ENCODE data around the gene ACADL. TPM values are rescaled to one million over a fixed set of nuclear protein-coding genes. Genes with fewer than 3 reads are reported as not detected.

Gene ACADL
- total and polyA plus RNA-seq, 9 donors, result 4.5 to 39.0 (median 10.5) TPM

- peaks cover 1% of the 10 kb centered on the region for H3K4me1 ChIP-seq (ENCODE audit: insufficient read depth)
- no peak for TF ChIP-seq CTCF (IDR thresholded peaks at IDR 0.05)
- TF ChIP-seq EP300 (IDR thresholded peaks at IDR 0.05), result no peak
- no peak for TF ChIP-seq POLR2A (IDR thresholded peaks at IDR 0.05)
- 3 to 8% (median 3%) methylated on average over 6 of the region's 6 CpGs for WGBS, 3 donors
- peak overlapping the region; percentile 98 to 100 for H3K27ac ChIP-seq
- H3K27me3 ChIP-seq, result no peaks in the 10 kb centered on the region
- no peaks in the 10 kb centered on the region for H3K36me3 ChIP-seq
- peak overlapping the region; percentile 95 for H3K4me3 ChIP-seq
- no peaks in the 10 kb centered on the region for H3K9me3 ChIP-seq
- intact Hi-C loops (cut with DNase I), result no loop called here
- DNase-seq, result peak in 1 of 5 donors; percentile 18
Measured at GRCh38 chr2:210169516-210170195, 55.6 kb downstream of the ACADL start.

GRCh38 chr2:210167227-210167626, 58.0 kb downstream of the ACADL start:
- intact Hi-C loops (cut with DNase I), result no loop called here
- WGBS, 3 donors, result 2 to 5% (median 4%) methylated on average over 1 of the region's 1 CpG

GRCh38 chr2:210162466-210163124, 62.7 kb downstream of the ACADL start:
- TF ChIP-seq POLR2A (IDR thresholded peaks at IDR 0.05) (no peak), CTCF (IDR thresholded peaks at IDR 0.05) (no peak), EP300 (IDR thresholded peaks at IDR 0.05) (no peak)
- Histone ChIP-seq H3K4me3 (no peak overlapping the region), H3K27me3 (no peaks in the 10 kb centered on the region), H3K27ac (no peak overlapping the region), H3K36me3 (no peaks in the 10 kb centered on the region), H3K9me3 (no peaks in the 10 kb centered on the region), H3K4me1 (ENCODE audit: insufficient read depth) (peaks cover 1% of the 10 kb centered on the region)
- whole genome bisulfite sequencing, 3 donors, result 24 to 34% (median 25%) methylated on average over 6 of the region's 6 CpGs
- intact Hi-C loops (cut with DNase I), result no loop called here
- DNase-seq, result no peak

More at GRCh38 chr2:210167227-210167626, 58.0 kb downstream of the ACADL start:
- TF ChIP-seq CTCF (IDR thresholded peaks at IDR 0.05) (no peak), POLR2A (IDR thresholded peaks at IDR 0.05) (no peak), EP300 (IDR thresholded peaks at IDR 0.05) (no peak)
- Histone ChIP-seq H3K4me1 (ENCODE audit: insufficient read depth) (peaks cover 1% of the 10 kb centered on the region), H3K27ac (peak overlapping the region in 1 of 2 donors; percentile 100), H3K36me3 (no peaks in the 10 kb centered on the region), H3K27me3 (no peaks in the 10 kb centered on the region), H3K9me3 (no peaks in the 10 kb centered on the region), H3K4me3 (no peak overlapping the region)
- DNase-seq, result no peak

GRCh38 chr2:210159059-210159458, 66.2 kb downstream of the ACADL start:
- H3K27ac ChIP-seq, result no peak overlapping the region
- H3K9me3 ChIP-seq, result no peaks in the 10 kb centered on the region
- DNase-seq, result no peak
- WGBS, 3 donors, result 96 to 98% (median 98%) methylated on average over 3 of the region's 3 CpGs
- H3K4me1 ChIP-seq (ENCODE audit: insufficient read depth), result no peaks in the 10 kb centered on the region
- TF ChIP-seq POLR2A (IDR thresholded peaks at IDR 0.05), result no peak
- no peak for TF ChIP-seq EP300 (IDR thresholded peaks at IDR 0.05)
- TF ChIP-seq CTCF (IDR thresholded peaks at IDR 0.05), result no peak
- intact Hi-C loops (cut with DNase I), result no loop called here
- H3K27me3 ChIP-seq, result no peaks in the 10 kb centered on the region
- H3K4me3 ChIP-seq, result no peak overlapping the region
- no peaks in the 10 kb centered on the region for H3K36me3 ChIP-seq

Measured in ovary (tissue), 9 donors.